Activated T-helper 17 cell treated with anti-CD3 and anti-CD28 coated beads, Interleukin-2, amount 50 U/mL, for 72 hours (primary cell): ENCODE data around the gene ACSS1. TPM values are rescaled to one million over a fixed set of nuclear protein-coding genes. Genes with fewer than 3 reads are reported as not detected.

ENCODE experiments used
- ATAC-seq: fragments of 150-1000 bp; cut with Tn5 transposase; replicated peaks from 2 replicates; pipeline ENCODE4 v1.10.0; 2021; ENCODE audit warnings: mild to moderate bottlenecking, moderate library complexity
- H3K27ac Mint-ChIP-seq: one replicate; pipeline ENCODE4 v1.8.0; 2022; ENCODE audit warnings: mixed read lengths
- H3K27me3 Mint-ChIP-seq: one replicate; pipeline ENCODE4 v1.8.0; 2022; ENCODE audit warnings: mixed read lengths
- H3K36me3 Mint-ChIP-seq: one replicate; pipeline ENCODE4 v1.8.0; 2022; ENCODE audit warnings: low read depth, mild to moderate bottlenecking, mixed read lengths
- H3K4me1 Mint-ChIP-seq: one replicate; pipeline ENCODE4 v1.8.0; 2022; ENCODE audit warnings: mixed read lengths
- H3K4me3 Mint-ChIP-seq: one replicate; pipeline ENCODE4 v1.8.0; 2022; ENCODE audit warnings: mild to moderate bottlenecking, mixed read lengths
- H3K9me3 Mint-ChIP-seq: one replicate; pipeline ENCODE4 v1.8.0; 2022; ENCODE audit warnings: mixed read lengths
- total RNA-seq, 2 donors: library from RNA; stranded (reverse); gene quantifications; one replicate each; pipeline ENCODE4 v1.2.3, GENCODE V29; 2022

ACSS1 gene
- total RNA-seq, 2 donors from 2014 or later: 8.4 to 23.3 TPM

GRCh38 chr20:25058847-25059810 lies 1.2 kb upstream of the ACSS1 start:
- H3K4me3 Mint-ChIP-seq: peak overlapping the region; percentile 73
- peak overlapping the region; percentile 30 for H3K27ac Mint-ChIP-seq
- H3K36me3 Mint-ChIP-seq: no peaks in the 10 kb centered on the region
- ATAC-seq: no peak
- peaks cover 13% of the 10 kb centered on the region for H3K4me1 Mint-ChIP-seq
- no peaks in the 10 kb centered on the region for H3K9me3 Mint-ChIP-seq
- no peaks in the 10 kb centered on the region for H3K27me3 Mint-ChIP-seq

- H3K4me3 Mint-ChIP-seq: peak overlapping the region; percentile 73
- H3K27me3 Mint-ChIP-seq: no peaks in the 10 kb centered on the region
- ATAC-seq: peak; percentile 75
- no peaks in the 10 kb centered on the region for H3K36me3 Mint-ChIP-seq
- H3K9me3 Mint-ChIP-seq: no peaks in the 10 kb centered on the region
- peaks cover 15% of the 10 kb centered on the region for H3K4me1 Mint-ChIP-seq
- H3K27ac Mint-ChIP-seq: peak overlapping the region; percentile 20
Measured at GRCh38 chr20:25057234-25058050, 497 bp downstream of the ACSS1 start.

- no peak for ATAC-seq
- Mint-ChIP-seq H3K4me3 (peak overlapping the region; percentile 73), H3K27me3 (no peaks in the 10 kb centered on the region), H3K9me3 (no peaks in the 10 kb centered on the region), H3K4me1 (peaks cover 16% of the 10 kb centered on the region), H3K27ac (peak overlapping the region; percentile 20), H3K36me3 (no peaks in the 10 kb centered on the region)
Measured at GRCh38 chr20:25056690-25057233, 1.2 kb downstream of the ACSS1 start.

GRCh38 chr20:25055711-25056495 lies 2.0 kb downstream of the ACSS1 start:
- H3K9me3 Mint-ChIP-seq: no peaks in the 10 kb centered on the region
- no peak for ATAC-seq
- H3K27me3 Mint-ChIP-seq: no peaks in the 10 kb centered on the region
- no peaks in the 10 kb centered on the region for H3K36me3 Mint-ChIP-seq
- peaks cover 16% of the 10 kb centered on the region for H3K4me1 Mint-ChIP-seq
- no peak overlapping the region for H3K27ac Mint-ChIP-seq
- H3K4me3 Mint-ChIP-seq: peak overlapping the region; percentile 73

- ATAC-seq: no peak
- peak overlapping the region; percentile 73 for H3K4me3 Mint-ChIP-seq
- H3K4me1 Mint-ChIP-seq: peaks cover 16% of the 10 kb centered on the region
Measured at GRCh38 chr20:25054995-25055629, 2.8 kb downstream of the ACSS1 start.

GRCh38 chr20:25054096-25054820 lies 3.7 kb downstream of the ACSS1 start:
- no peaks in the 10 kb centered on the region for H3K27me3 Mint-ChIP-seq
- H3K4me3 Mint-ChIP-seq: no peak overlapping the region
- no peak overlapping the region for H3K27ac Mint-ChIP-seq
- H3K36me3 Mint-ChIP-seq: no peaks in the 10 kb centered on the region
- H3K9me3 Mint-ChIP-seq: no peaks in the 10 kb centered on the region
- H3K4me1 Mint-ChIP-seq: peaks cover 16% of the 10 kb centered on the region
- ATAC-seq: no peak

More at GRCh38 chr20:25054995-25055629, 2.8 kb downstream of the ACSS1 start:
- H3K27ac Mint-ChIP-seq: no peak overlapping the region
- H3K27me3 Mint-ChIP-seq: no peaks in the 10 kb centered on the region
- H3K9me3 Mint-ChIP-seq: no peaks in the 10 kb centered on the region
- no peaks in the 10 kb centered on the region for H3K36me3 Mint-ChIP-seq

GRCh38 chr20:25053255-25054031 lies 4.5 kb downstream of the ACSS1 start:
- Mint-ChIP-seq H3K27me3 (no peaks in the 10 kb centered on the region), H3K27ac (no peak overlapping the region), H3K36me3 (no peaks in the 10 kb centered on the region), H3K4me3 (no peak overlapping the region), H3K9me3 (no peaks in the 10 kb centered on the region), H3K4me1 (peaks cover 11% of the 10 kb centered on the region)
- no peak for ATAC-seq

GRCh38 chr20:25052255-25053194 lies 5.4 kb downstream of the ACSS1 start:
- no peaks in the 10 kb centered on the region for H3K27me3 Mint-ChIP-seq
- H3K27ac Mint-ChIP-seq: no peak overlapping the region

GRCh38 chr20:25051386-25052155 lies 6.4 kb downstream of the ACSS1 start:
- no peak overlapping the region for H3K4me3 Mint-ChIP-seq
- peak overlapping the region; percentile 49 for H3K27ac Mint-ChIP-seq
- no peaks in the 10 kb centered on the region for H3K27me3 Mint-ChIP-seq
- no peak for ATAC-seq
- H3K9me3 Mint-ChIP-seq: no peaks in the 10 kb centered on the region
- peaks cover 11% of the 10 kb centered on the region for H3K4me1 Mint-ChIP-seq
- peaks cover 9% of the 10 kb centered on the region for H3K36me3 Mint-ChIP-seq

More at GRCh38 chr20:25052255-25053194, 5.4 kb downstream of the ACSS1 start:
- H3K4me1 Mint-ChIP-seq: peaks cover 11% of the 10 kb centered on the region
- H3K4me3 Mint-ChIP-seq: no peak overlapping the region
- no peak for ATAC-seq
- no peaks in the 10 kb centered on the region for H3K36me3 Mint-ChIP-seq
- H3K9me3 Mint-ChIP-seq: no peaks in the 10 kb centered on the region

GRCh38 chr20:25050501-25051350 lies 7.2 kb downstream of the ACSS1 start:
- Mint-ChIP-seq H3K4me3 (no peak overlapping the region), H3K9me3 (no peaks in the 10 kb centered on the region), H3K36me3 (peaks cover 11% of the 10 kb centered on the region), H3K4me1 (peaks cover 11% of the 10 kb centered on the region), H3K27ac (peak overlapping the region; percentile 49), H3K27me3 (no peaks in the 10 kb centered on the region)
- ATAC-seq: no peak
